Measurements from ENCODE around the gene CFAP20DC.

DNA sequence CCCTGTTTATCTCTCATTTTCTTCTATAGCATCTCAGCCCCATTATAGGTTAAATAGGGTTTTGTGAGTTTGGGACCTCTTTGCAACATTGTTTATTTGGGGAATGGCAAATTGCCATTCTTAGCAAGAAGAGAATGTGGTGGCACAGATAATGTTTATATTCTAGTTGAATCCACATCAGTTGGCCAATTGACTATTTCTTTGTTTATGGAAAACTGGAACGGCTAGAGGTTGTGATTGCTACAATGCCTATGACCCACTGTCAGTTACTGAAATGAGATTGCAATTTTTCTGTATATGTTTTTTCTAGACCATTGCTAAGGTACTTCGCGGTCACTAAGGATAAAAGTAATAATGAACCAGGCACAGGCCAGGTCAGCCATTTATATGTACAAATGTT lies 44.6 kb upstream of the CFAP20DC start:
- TF ChIP-seq, protein P1, sequence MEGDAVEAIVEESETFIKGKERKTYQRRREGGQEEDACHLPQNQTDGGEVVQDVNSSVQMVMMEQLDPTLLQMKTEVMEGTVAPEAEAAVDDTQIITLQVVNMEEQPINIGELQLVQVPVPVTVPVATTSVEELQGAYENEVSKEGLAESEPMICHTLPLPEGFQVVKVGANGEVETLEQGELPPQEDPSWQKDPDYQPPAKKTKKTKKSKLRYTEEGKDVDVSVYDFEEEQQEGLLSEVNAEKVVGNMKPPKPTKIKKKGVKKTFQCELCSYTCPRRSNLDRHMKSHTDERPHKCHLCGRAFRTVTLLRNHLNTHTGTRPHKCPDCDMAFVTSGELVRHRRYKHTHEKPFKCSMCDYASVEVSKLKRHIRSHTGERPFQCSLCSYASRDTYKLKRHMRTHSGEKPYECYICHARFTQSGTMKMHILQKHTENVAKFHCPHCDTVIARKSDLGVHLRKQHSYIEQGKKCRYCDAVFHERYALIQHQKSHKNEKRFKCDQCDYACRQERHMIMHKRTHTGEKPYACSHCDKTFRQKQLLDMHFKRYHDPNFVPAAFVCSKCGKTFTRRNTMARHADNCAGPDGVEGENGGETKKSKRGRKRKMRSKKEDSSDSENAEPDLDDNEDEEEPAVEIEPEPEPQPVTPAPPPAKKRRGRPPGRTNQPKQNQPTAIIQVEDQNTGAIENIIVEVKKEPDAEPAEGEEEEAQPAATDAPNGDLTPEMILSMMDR (IDR thresholded peaks at IDR 0.05; ENCODE audit: low read depth, low read length), result no peak
- no peak for TF ChIP-seq EZH2phosphoT487 (IDR thresholded peaks at IDR 0.05; ENCODE audit: low read depth)

Data from OCI-LY3 (cell line).